Inflammatory macrophage treated with lipopolysaccharide for 4 hours (primary cell): ENCODE data around the gene MYOZ1.
"Not testable (repeated sequence)": the region's sequence is repeated elsewhere in the genome, so short reads cannot be mapped to it uniquely, and the experiment has no call there.

Experiments
- DNase-seq: peaks from one replicate; pipeline ENCODE4 v3.0.0-alpha.2; 2020

Gene MYOZ1

GRCh38 chr10:73641328-73642060 lies at the start of gene MYOZ1:
Gene MYOZ1, minus strand, starts transcription at chr10:73641474. Its CDS starts 1,457 bp downstream, at chr10:73640017.
- DNase-seq = peak; percentile 57

GRCh38 chr10:73690755-73691154 lies 49.5 kb upstream of the MYOZ1 start:
- DNase-seq = not testable (repeated sequence)

- DNase-seq = not testable (repeated sequence)
Measured at GRCh38 chr10:73689596-73689995, 48.3 kb upstream of the MYOZ1 start.

- DNase-seq = not testable (repeated sequence)
Measured at GRCh38 chr10:73687641-73688040, 46.4 kb upstream of the MYOZ1 start.

GRCh38 chr10:73674546-73674945 lies 33.3 kb upstream of the MYOZ1 start:
- not testable (repeated sequence) for DNase-seq

GRCh38 chr10:73668378-73668777 lies 27.1 kb upstream of the MYOZ1 start:
- DNase-seq = not testable (repeated sequence)

- not testable (repeated sequence) for DNase-seq
Measured at GRCh38 chr10:73666153-73666809, 25.0 kb upstream of the MYOZ1 start.

GRCh38 chr10:73665581-73665980 lies 24.3 kb upstream of the MYOZ1 start:
- DNase-seq = not testable (repeated sequence)

- DNase-seq = not testable (repeated sequence)
Measured at GRCh38 chr10:73664156-73665040, 23.1 kb upstream of the MYOZ1 start.

GRCh38 chr10:73663621-73664020 lies 22.3 kb upstream of the MYOZ1 start:
- DNase-seq = not testable (repeated sequence)

- DNase-seq = not testable (repeated sequence)
Measured at GRCh38 chr10:73662705-73663104, 21.4 kb upstream of the MYOZ1 start.

GRCh38 chr10:73655990-73656298 lies 14.7 kb upstream of the MYOZ1 start, which contains the start of gene SYNPO2L:
Gene SYNPO2L, minus strand, starts transcription at chr10:73656029. Its CDS starts 107 bp downstream, at chr10:73655922.
- DNase-seq = no peak

GRCh38 chr10:73655257-73655989 lies 14.1 kb upstream of the MYOZ1 start:
- DNase-seq = no peak

GRCh38 chr10:73653701-73654100 lies 12.4 kb upstream of the MYOZ1 start:
- no peak for DNase-seq

GRCh38 chr10:73653195-73653594 lies 11.9 kb upstream of the MYOZ1 start:
- no peak for DNase-seq

GRCh38 chr10:73650537-73651331 lies 9.5 kb upstream of the MYOZ1 start:
- peak; percentile 93 for DNase-seq

- no peak for DNase-seq
Measured at GRCh38 chr10:73649876-73650536, 8.7 kb upstream of the MYOZ1 start.

GRCh38 chr10:73648975-73649829 lies 7.9 kb upstream of the MYOZ1 start:
- no peak for DNase-seq

GRCh38 chr10:73647875-73648651 lies 6.8 kb upstream of the MYOZ1 start:
- no peak for DNase-seq
